Medulla oblongata (tissue), 1 donor: Measurements from ENCODE around the gene ACTR1A.
"Not testable (repeated sequence)": the region's sequence is repeated elsewhere in the genome, so short reads cannot be mapped to it uniquely, and the experiment has no call there.

Experiments
- DNase-seq: peaks from one replicate; pipeline ENCODE4 v3.0.0-alpha.2; 2015; ENCODE audit errors: extremely low spot score

ACTR1A gene

GRCh38 chr10:102502337-102503151, at the start of gene ACTR1A:
TSS of gene ACTR1A (minus strand) at chr10:102502712. CDS start at chr10:102502647, 65 bp downstream.
- DNase-seq, result peak; percentile 99

- DNase-seq, result no peak
These were observed 48.2 kb upstream of the ACTR1A start for GRCh38 chr10:102550636-102551210.

GRCh38 chr10:102549549-102549948, 47.0 kb upstream of the ACTR1A start:
- no peak for DNase-seq

- no peak for DNase-seq
These were observed 44.3 kb upstream of the ACTR1A start for GRCh38 chr10:102546606-102547320.

- no peak for DNase-seq
These were observed 43.5 kb upstream of the ACTR1A start for GRCh38 chr10:102545997-102546396.

- DNase-seq, result no peak
These were observed 42.9 kb upstream of the ACTR1A start for GRCh38 chr10:102545265-102545871.

- DNase-seq, result no peak
These were observed 40.4 kb upstream of the ACTR1A start for GRCh38 chr10:102542800-102543418.

- no peak for DNase-seq
These were observed 37.5 kb upstream of the ACTR1A start for GRCh38 chr10:102540023-102540422.

- no peak for DNase-seq
These were observed 36.3 kb upstream of the ACTR1A start for GRCh38 chr10:102538811-102539210.

- DNase-seq, result no peak
These were observed 35.4 kb upstream of the ACTR1A start for GRCh38 chr10:102537948-102538347.

GRCh38 chr10:102537367-102537766, 34.9 kb upstream of the ACTR1A start:
- DNase-seq, result no peak

GRCh38 chr10:102535481-102536147, 33.1 kb upstream of the ACTR1A start:
- no peak for DNase-seq

GRCh38 chr10:102534966-102535365, 32.5 kb upstream of the ACTR1A start:
- DNase-seq, result not testable (repeated sequence)

- DNase-seq, result no peak
These were observed 31.8 kb upstream of the ACTR1A start for GRCh38 chr10:102534333-102534732.

- DNase-seq, result no peak
These were observed 25.0 kb upstream of the ACTR1A start for GRCh38 chr10:102527546-102527945.

- no peak for DNase-seq
These were observed 22.2 kb upstream of the ACTR1A start for GRCh38 chr10:102524746-102525145.

GRCh38 chr10:102523250-102524029, 20.9 kb upstream of the ACTR1A start:
- DNase-seq, result no peak

GRCh38 chr10:102522874-102523249, 20.4 kb upstream of the ACTR1A start:
- DNase-seq, result no peak

- no peak for DNase-seq
These were observed 16.8 kb upstream of the ACTR1A start for GRCh38 chr10:102519246-102519825.

- no peak for DNase-seq
These were observed 15.0 kb upstream of the ACTR1A start for GRCh38 chr10:102517553-102517952.
